GM19099 (cell line): ENCODE data around the gene NXNL1.

Experiments
- POLR2A ChIP-seq: IDR thresholded peaks from 3 replicates; pipeline ENCODE4 v1.6.1; 2011; ENCODE audit warnings: low read depth; ENCODE audit not compliant: insufficient read length; ENCODE audit errors: extremely low read depth

Gene NXNL1

DNA sequence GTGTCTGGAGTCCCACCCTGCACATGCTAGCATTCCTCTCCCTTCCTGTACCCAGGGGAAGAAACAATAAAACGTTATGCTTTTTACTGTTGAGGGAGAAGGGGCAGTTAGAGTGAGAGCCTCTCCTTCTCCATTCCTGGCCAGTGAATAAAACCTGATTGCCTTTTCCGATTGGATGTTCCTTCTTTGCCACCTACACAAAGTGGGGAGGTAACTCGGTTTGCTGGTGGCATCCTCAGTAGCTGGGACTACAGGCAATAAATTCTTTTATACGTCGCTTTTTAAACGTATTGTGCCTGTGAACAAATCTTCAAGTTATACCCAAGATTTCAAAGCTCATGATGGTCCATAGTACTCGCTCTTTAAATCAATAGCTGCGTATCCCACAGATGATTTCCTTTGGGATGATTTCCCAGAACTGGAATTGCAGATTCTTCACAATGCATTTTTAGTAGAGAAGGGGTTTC is 41.5 kb downstream of the NXNL1 start:
- TF ChIP-seq POLR2A: no peak

DNA sequence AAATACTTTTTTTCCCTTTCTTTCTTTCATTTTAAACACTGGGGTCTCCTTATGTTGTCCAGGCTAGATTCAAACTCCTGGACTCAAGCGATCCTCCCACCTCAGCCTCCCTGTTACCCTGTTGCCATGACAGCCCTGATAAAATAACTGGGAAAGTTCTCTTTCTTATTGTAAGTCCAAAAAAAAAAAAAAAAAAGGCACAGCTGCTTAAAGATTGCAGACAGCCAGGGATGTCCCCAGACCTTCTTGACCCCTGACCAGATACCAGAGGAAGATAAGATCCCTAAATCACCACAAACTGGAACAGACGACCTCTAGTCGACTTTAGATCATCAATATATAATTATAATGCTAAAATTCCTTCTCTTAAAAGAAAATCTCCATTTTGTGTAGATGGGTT is 42.0 kb downstream of the NXNL1 start:
- no peak for TF ChIP-seq POLR2A

- TF ChIP-seq POLR2A: no peak
Observed at GRCh38 chr19:17415121-17415520, 45.6 kb downstream of the NXNL1 start.

DNA sequence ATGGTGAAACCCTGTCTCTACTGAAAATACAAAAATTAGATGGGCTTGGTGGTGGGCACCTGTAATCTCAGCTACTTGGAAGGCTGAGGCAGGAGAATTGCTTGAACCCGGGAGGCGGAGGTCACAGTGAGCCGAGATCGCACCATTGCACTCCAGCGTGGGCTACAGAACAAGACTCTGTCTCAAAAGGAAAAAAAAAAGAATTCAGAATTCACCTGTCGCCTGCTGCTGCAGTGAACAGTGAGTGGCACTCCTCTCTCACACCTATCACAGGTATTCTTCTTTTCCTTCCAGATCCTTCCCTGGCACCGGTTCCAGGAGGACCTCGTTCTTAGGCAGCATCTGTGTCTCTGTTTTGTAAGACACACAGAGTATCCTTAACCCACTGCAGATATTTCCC is 46.6 kb downstream of the NXNL1 start:
- TF ChIP-seq POLR2A: no peak

GRCh38 chr19:17411801-17412200 is 48.9 kb downstream of the NXNL1 start:
- no peak for TF ChIP-seq POLR2A

DNA sequence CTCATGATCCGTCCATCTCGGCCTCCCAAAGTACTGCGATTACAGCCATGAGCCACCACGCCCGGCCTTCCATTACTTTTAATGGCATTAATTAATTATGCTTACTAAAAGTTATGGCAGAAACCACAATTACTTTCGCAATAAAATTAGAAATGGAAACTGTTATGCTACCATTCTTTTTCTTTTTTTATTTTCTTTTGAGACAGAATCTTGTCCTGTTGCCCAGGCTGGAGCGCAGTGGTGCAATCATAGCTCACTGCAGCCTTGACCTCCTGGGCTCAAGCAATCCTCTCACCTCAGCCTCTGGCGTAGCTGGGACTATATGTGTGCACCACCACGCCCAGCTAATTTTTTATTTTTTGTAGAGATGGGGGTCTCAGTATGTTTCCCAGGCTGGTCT is 50.7 kb downstream of the NXNL1 start:
- TF ChIP-seq POLR2A: no peak

DNA sequence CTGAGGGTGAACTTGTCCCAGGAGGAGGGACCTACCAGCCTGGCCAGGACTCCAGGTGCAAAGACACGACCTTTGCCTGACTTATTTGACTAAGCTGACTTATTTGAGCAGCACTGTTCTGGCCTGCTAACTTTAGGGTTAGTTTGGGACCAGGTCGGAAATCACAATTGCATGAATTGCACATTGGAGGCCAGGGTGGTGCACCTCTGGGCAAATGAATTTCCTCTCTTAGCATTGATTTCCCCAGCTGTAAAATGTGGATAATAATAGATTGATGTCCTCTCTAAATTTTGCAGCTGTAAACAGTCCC is 53.9 kb downstream of the NXNL1 start:
- TF ChIP-seq POLR2A: no peak

DNA sequence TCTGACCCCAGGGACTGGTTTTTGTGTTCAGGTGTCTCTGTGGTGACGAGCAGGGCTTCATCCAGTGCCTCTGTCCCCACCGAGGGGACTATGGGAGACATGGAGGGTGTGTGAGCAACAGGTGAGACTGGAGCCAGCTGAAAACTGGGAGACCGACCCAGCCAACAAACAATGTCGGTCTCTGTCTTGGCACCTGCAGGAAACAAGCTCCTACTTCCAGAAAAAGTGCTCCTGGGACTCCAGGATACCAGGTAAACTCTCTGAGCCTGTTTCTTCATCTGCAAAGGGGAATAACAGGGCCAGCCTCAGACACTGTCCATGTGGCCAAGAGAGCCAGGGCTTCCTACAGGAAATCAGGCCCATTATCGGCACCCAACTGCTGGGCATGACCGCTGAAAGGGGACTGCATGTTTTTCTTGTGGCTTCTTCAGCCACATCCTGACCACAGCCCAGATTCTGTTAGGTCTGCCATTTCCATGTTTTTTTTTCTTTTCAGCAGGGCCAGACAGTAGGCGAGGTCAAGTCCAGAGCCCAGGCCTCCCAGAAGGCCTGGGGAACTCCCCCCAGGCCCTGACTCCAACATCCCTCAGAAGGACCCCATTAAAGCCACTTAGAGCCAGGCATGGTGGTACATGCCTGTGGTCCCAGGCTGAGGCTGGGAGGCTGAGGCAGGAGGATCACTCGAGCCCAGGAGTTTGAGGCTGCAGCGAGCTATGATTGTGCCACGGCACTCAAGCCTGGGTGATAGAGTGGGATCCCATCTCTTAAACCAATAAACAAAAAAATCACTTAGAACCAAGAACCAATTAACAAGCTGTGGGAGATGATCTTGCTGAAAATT is 54.5 kb downstream of the NXNL1 start:
- TF ChIP-seq POLR2A: no peak
